DND-41 (cell line): Measurements from ENCODE around the gene CDO1.

Source experiments
- CTCF ChIP-seq: IDR thresholded peaks from 2 replicates; pipeline ENCODE4 v1.5.1; 2012; ENCODE audit warnings: borderline replicate concordance, low read length, moderate library complexity, mild to moderate bottlenecking; ENCODE audit not compliant: poor library complexity, severe bottlenecking; ENCODE audit errors: extremely low read depth
- EZH2 ChIP-seq: IDR thresholded peaks from 3 replicates; pipeline ENCODE4 v1.6.1; 2012; ENCODE audit warnings: borderline replicate concordance, low read depth, mild to moderate bottlenecking, moderate library complexity, low read length, inconsistent platforms; ENCODE audit not compliant: severe bottlenecking

GRCh38 chr5:115854139-115854538 is 37.7 kb upstream of the CDO1 start:
- TF ChIP-seq CTCF, result no peak
- TF ChIP-seq EZH2, result no peak
